A549 treated with CpdA at 1 μM for 4 hours (cell line): ENCODE results near the gene NT5C2. TPM values are rescaled to one million over a fixed set of nuclear protein-coding genes. Genes with fewer than 3 reads are reported as not detected.

ENCODE experiments used
- total RNA-seq: library from RNA; stranded (reverse); fragments of 200-300 nt; extraction: Qiagen RNA extraction; gene quantifications from 5 replicates; pipeline ENCODE4 v1.2.3, GENCODE V29; 2022; ENCODE audit warnings: low read depth

Gene NT5C2
- 71.3 to 94.9 TPM (median 82.1 TPM) in 5 replicates for total RNA-seq

DNA sequence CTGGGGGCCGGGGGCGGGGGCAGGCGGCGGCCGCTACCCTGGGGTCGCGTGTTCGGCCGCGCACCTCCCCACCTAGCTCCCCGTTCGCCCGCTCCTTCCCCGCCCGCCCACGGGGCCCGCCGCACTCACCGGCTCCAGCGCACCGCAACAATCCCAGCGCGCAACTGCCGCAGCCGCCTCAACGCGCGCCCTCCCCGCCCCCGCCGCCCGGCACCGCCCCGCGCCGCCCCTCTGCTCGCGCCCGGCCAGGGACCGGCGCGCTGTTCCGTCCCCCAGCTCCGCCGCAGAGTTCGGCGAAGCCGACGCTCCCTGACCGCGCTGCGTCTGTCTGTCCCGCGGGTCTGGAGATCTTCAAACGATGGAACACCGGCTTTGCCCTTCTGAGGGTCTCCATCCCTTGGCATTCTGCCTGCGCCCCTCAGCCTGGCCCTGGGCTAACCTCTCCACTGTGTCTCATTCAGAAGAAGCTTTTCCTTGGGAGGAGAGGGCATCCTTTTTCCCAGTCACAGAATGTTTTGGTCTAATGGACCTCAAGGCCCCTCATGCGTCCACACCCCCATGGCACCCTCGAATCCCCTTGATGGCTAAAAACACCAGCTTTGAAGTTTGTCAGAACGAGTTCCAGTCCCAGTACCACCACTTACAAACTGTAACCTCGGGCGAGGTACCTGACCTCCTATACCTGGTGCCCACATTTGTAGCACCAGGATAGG is at the start of gene NT5C2:
TSS of gene NT5C2 (minus strand) at position 166 of the 713 bp plus-strand sequence. CDS start 18,314 bp downstream, outside the sequence.

Other genes with a start within 250 kb of the NT5C2 start
- gene RPEL1, start 52.6 kb upstream of the NT5C2 start, total RNA-seq: 0.06 TPM in 1 of 5 replicates, not detected in the others
- 22.8 to 32.7 TPM (median 26.1 TPM) in 5 replicates for gene INA, start 83.9 kb upstream of the NT5C2 start, total RNA-seq
- gene PCGF6, start 157.9 kb upstream of the NT5C2 start, total RNA-seq: 10.5 to 13.3 TPM (median 10.9 TPM) in 5 replicates
- 3.9 to 4.3 TPM (median 4.0 TPM) in 5 replicates for gene TAF5, start 174.7 kb upstream of the NT5C2 start, total RNA-seq
- gene ATP5MK, start 203.2 kb upstream of the NT5C2 start, total RNA-seq: 436 to 540 TPM (median 498 TPM) in 5 replicates
- 38.8 to 42.0 TPM (median 40.2 TPM) in 5 replicates for gene PDCD11, start 203.4 kb upstream of the NT5C2 start, total RNA-seq